ENCODE data around the gene EML6.

DNA sequence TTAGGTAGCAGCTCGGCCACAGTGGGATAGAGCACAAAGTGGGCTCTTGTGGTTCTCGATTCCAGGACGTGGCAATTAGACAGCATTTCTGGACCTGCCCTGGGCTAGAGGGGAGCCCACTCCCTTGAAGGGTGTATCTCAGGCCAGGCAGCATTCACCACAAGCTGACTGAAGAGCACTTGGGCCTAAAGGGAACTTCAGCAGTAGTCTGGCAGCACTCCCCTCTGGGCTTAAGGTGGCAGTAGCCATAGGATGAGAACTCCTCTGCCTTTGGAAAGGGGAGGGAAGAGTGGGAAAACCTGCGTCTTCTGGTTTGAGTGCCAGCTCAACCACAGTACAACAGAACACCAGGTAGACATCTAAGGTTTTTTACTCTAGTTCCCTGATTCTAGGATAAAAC lies 28.1 kb upstream of the EML6 start:
- TF ChIP-seq, protein P1, sequence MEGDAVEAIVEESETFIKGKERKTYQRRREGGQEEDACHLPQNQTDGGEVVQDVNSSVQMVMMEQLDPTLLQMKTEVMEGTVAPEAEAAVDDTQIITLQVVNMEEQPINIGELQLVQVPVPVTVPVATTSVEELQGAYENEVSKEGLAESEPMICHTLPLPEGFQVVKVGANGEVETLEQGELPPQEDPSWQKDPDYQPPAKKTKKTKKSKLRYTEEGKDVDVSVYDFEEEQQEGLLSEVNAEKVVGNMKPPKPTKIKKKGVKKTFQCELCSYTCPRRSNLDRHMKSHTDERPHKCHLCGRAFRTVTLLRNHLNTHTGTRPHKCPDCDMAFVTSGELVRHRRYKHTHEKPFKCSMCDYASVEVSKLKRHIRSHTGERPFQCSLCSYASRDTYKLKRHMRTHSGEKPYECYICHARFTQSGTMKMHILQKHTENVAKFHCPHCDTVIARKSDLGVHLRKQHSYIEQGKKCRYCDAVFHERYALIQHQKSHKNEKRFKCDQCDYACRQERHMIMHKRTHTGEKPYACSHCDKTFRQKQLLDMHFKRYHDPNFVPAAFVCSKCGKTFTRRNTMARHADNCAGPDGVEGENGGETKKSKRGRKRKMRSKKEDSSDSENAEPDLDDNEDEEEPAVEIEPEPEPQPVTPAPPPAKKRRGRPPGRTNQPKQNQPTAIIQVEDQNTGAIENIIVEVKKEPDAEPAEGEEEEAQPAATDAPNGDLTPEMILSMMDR (IDR thresholded peaks at IDR 0.05): no peak
- TF ChIP-seq POLR2A (IDR thresholded peaks at IDR 0.05): no peak
- no peak for TF ChIP-seq POLR2AphosphoS5 (IDR thresholded peaks at IDR 0.05)
